Measurements from ENCODE around the gene SLC5A7. TPM values are rescaled to one million over a fixed set of nuclear protein-coding genes. Genes with fewer than 3 reads are reported as not detected.

The SLC5A7 gene
- not detected for total RNA-seq

- peaks cover 18% of the 10 kb centered on the region for H3K27me3 Mint-ChIP-seq
- H3K27ac Mint-ChIP-seq: no peak within 1 kb of the TSS
- H3K4me3 Mint-ChIP-seq: no peak within 1 kb of the TSS
- no peak for TF ChIP-seq CTCF (IDR thresholded peaks at IDR 0.05)
- ATAC-seq (no peak), DNase-seq (no peak)
- ChIA-PET CTCF (no interaction called here), POLR2A (no interaction called here)
- no peaks in the 10 kb centered on the region for H3K4me1 Mint-ChIP-seq (ENCODE audit: low read depth)
- H3K9me3 Mint-ChIP-seq: no peaks in the 10 kb centered on the region
- H3K36me3 Mint-ChIP-seq (ENCODE audit: low read depth): no peaks in the 10 kb centered on the region
- intact Hi-C loops (cut with micrococcal nuclease): no loop called here
Measured at GRCh38 chr2:107986278-107987217, at the start of gene SLC5A7. Gene SLC5A7 (plus strand): TSS chr2:107986524. CDS start chr2:107988156, 1,632 bp downstream.

GRCh38 chr2:107961395-107961794 is 24.9 kb upstream of the SLC5A7 start:
- Mint-ChIP-seq H3K36me3 (ENCODE audit: low read depth) (no peaks in the 10 kb centered on the region), H3K27me3 (peaks cover 1% of the 10 kb centered on the region), H3K4me3 (no peak overlapping the region), H3K9me3 (no peaks in the 10 kb centered on the region), H3K27ac (no peak overlapping the region), H3K4me1 (ENCODE audit: low read depth) (no peaks in the 10 kb centered on the region)
- no peak for TF ChIP-seq CTCF (IDR thresholded peaks at IDR 0.05)
- ChIA-PET CTCF (no interaction called here), POLR2A (no interaction called here)
- ATAC-seq (no peak), DNase-seq (no peak)
- intact Hi-C loops (cut with micrococcal nuclease): no loop called here

DNA sequence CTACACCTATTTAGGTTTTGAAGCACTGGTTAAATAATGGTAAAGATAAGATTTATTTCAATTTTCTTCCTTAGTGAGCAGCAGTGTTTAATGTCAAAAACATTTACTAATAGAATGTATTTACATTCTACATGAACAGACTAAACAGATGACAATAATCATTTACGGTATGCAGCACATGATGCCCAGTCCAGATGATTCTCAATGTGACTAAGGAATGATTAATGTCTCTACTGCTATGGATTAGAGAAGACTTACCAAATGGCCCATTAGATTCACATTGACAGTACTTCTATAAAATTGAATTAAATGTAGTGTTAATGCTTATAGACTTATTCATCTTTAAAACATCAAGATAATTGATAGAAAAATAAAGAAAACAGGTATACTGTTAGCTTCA is 22.1 kb upstream of the SLC5A7 start:
- no peaks in the 10 kb centered on the region for H3K36me3 Mint-ChIP-seq (ENCODE audit: low read depth)
- POLR2A ChIA-PET: no interaction called here

GRCh38 chr2:107984707-107985106 is 1.6 kb upstream of the SLC5A7 start:
- TF ChIP-seq CTCF (IDR thresholded peaks at IDR 0.05): no peak
- DNase-seq (no peak), ATAC-seq (no peak)
- ChIA-PET POLR2A (no interaction called here), CTCF (no interaction called here)
- intact Hi-C loops (cut with micrococcal nuclease): no loop called here
- Mint-ChIP-seq H3K4me3 (no peak overlapping the region), H3K9me3 (no peaks in the 10 kb centered on the region), H3K4me1 (ENCODE audit: low read depth) (no peaks in the 10 kb centered on the region), H3K27me3 (peaks cover 18% of the 10 kb centered on the region), H3K36me3 (ENCODE audit: low read depth) (no peaks in the 10 kb centered on the region), H3K27ac (no peak overlapping the region)

More for the DNA sequence above, 22.1 kb upstream of the SLC5A7 start:
- CTCF ChIA-PET: no interaction called here
- TF ChIP-seq CTCF (IDR thresholded peaks at IDR 0.05): no peak
- DNase-seq: no peak
- Mint-ChIP-seq H3K9me3 (no peaks in the 10 kb centered on the region), H3K4me3 (no peak overlapping the region), H3K27ac (no peak overlapping the region), H3K4me1 (ENCODE audit: low read depth) (no peaks in the 10 kb centered on the region), H3K27me3 (no peaks in the 10 kb centered on the region)
- intact Hi-C loops (cut with micrococcal nuclease): no loop called here
- no peak for ATAC-seq

- CTCF ChIA-PET: no interaction called here
- no peaks in the 10 kb centered on the region for H3K4me1 Mint-ChIP-seq (ENCODE audit: low read depth)
- TF ChIP-seq CTCF (IDR thresholded peaks at IDR 0.05): no peak
- intact Hi-C loops (cut with micrococcal nuclease): no loop called here
- no peak overlapping the region for H3K27ac Mint-ChIP-seq
- ATAC-seq (no peak), DNase-seq (no peak)
- POLR2A ChIA-PET: no interaction called here
- H3K27me3 Mint-ChIP-seq: peaks cover 18% of the 10 kb centered on the region
- H3K36me3 Mint-ChIP-seq (ENCODE audit: low read depth): no peaks in the 10 kb centered on the region
- H3K9me3 Mint-ChIP-seq: no peaks in the 10 kb centered on the region
- no peak overlapping the region for H3K4me3 Mint-ChIP-seq
Measured at GRCh38 chr2:107988108-107988507, 1.8 kb downstream of the SLC5A7 start.
